NT2/D1 (cell line): ENCODE measurements around the gene EEFSEC.

Experiments used
- SUZ12 ChIP-seq: IDR thresholded peaks from 2 replicates; pipeline ENCODE4 v1.6.1; 2011; ENCODE audit not compliant: insufficient read length, insufficient read depth; ENCODE audit errors: extremely low read depth
- YY1 ChIP-seq: IDR thresholded peaks from 2 replicates; pipeline ENCODE4 v1.6.1; 2011; ENCODE audit not compliant: insufficient read length, insufficient read depth
- ZNF274 ChIP-seq: IDR thresholded peaks from 2 replicates; pipeline ENCODE4 v1.6.1; 2011; ENCODE audit warnings: mild to moderate bottlenecking, low read depth, low read length

GRCh38 chr3:128306481-128306880 lies 153.2 kb downstream of the EEFSEC start:
- TF ChIP-seq ZNF274 (no peak), SUZ12 (no peak), YY1 (no peak)
